H54 (cell line): Measurements from ENCODE around the gene FAM53C.

Experiments
- DNase-seq: peaks from one replicate; pipeline ENCODE4 v3.0.0; 2011; ENCODE audit warnings: low spot score, mixed read lengths; ENCODE audit not compliant: insufficient read length
- FAIRE-seq: peaks from 3 replicates; lab custom pipeline; 2011; peaks lifted over from hg19 to GRCh38; lab: Jason Lieb, UNC
- POLR2A ChIP-seq: IDR thresholded peaks from 2 replicates; pipeline ENCODE4 v1.6.1; 2011; ENCODE audit warnings: low read depth, mild to moderate bottlenecking, low read length

The FAM53C gene

DNA sequence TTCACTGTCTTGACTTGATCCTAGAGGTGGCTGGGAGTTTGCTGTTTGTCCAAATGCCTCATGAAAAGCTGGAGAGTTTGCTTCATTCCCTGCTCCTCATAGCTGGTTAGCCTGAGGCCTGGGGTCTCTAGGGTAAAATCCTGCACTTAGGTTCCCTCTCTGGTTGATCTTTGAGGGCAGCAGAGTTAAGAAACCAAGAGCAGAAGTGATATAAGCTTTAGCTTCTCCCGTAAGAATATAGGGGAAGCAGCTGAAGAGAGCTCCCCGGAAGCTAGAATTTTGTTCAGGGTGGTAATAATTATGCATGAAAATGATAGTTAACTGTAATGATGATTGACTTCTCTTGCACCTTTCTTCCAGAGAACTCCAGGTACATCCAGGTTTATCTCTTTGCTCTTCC is 1.4 kb downstream of the FAM53C start:
- no peak for FAIRE-seq
- TF ChIP-seq POLR2A = no peak
- DNase-seq = no peak

DNA sequence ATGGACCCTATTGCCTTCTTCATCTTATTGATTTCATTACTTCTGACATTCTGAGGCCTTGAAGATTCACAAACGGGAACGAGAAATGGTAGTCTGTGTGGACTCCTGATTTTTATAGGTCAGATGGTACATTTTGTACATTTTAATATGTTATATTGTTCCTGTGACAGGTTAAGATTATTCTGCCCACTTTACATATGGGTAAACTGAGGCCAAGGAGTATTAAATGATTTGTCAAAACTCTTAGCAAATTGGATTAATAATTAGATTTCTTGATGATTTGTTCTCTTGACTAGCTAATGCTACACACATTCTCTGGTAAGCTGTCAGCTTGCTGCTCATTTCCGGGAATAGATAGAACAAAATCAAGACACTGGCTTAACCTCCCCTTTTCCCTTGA is 1.9 kb downstream of the FAM53C start:
- DNase-seq = no peak
- FAIRE-seq = no peak
- no peak for TF ChIP-seq POLR2A

DNA sequence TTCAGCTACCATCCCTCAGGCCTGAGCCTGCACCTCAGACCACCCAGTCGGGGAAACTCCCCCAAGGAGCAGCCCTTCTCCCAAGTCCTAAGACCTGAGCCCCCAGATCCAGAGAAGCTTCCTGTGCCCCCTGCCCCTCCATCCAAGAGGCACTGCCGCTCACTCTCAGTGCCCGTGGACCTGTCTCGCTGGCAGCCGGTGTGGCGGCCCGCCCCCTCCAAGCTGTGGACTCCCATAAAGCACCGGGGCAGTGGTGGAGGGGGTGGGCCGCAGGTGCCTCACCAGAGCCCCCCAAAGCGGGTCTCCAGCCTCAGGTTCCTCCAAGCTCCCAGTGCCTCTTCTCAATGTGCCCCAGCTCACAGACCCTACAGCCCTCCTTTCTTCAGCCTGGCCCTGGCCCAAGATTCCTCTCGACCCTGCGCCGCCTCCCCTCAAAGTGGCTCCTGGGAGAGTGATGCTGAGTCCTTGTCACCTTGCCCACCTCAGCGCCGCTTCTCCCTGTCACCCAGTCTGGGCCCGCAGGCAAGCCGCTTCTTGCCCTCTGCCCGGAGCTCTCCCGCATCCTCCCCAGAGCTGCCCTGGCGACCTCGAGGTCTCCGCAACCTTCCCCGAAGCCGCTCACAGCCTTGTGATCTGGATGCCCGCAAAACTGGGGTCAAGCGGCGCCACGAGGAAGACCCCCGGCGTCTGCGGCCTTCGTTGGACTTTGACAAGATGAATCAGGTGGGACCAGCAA is 7.0 kb downstream of the FAM53C start:
- no peak for FAIRE-seq
- no peak for TF ChIP-seq POLR2A
- no peak for DNase-seq

DNA sequence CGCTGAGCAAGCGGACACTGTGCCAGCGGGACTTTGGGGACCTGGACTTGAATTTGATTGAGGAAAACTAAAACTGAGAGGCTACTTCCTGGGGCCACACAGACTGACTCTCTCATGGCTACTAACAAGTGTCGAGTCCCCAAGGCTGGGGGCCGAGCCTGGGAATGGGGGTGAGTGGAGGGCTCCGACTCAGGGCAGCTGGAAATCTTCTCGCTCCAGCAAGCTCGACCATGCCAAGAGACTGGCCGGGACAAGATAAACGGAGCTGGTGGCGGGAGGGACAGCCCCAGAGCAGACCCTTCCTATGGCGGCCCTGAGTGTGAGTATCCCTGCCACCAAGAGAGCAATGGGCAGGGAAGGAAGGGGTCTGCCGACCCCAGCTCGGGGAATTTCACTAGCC is 8.8 kb downstream of the FAM53C start:
- no peak for DNase-seq
- no peak for TF ChIP-seq POLR2A
- no peak for FAIRE-seq

DNA sequence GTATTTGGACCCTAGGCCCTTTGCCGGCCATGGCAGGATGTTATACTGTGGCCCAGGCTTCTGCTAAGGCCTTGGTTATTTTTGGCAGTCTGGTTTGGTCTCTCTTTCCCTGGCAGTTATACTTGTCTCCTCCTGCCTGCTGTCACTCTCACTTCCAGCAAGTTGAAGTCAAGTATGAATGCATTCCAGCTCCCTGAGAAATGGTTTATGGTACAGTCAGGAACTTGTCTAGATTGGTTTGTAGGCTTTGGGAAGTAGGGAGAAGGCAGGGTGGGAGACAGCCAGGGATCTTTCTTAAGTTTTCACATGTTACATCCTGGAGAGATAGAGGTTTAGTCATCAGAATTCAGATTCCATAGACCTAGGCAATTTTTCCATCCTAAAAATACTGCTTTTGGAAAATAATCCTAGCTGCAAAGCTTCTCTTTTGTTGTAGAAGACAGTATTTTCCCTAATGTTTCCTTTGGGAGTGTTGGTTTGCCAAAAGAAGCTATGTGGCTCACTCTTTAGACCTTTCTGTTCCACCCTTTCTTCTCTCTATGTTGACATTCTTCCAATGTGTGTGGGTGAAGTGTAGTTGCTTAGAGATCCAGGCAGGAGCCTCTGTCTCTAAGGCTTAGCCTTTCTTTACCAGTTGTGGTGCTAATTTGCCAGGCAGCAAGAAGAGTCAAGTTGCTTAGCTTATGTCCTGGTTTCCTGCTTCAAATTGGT is 11.9 kb downstream of the FAM53C start:
- FAIRE-seq (no peak), DNase-seq (no peak)
- no peak for TF ChIP-seq POLR2A

DNA sequence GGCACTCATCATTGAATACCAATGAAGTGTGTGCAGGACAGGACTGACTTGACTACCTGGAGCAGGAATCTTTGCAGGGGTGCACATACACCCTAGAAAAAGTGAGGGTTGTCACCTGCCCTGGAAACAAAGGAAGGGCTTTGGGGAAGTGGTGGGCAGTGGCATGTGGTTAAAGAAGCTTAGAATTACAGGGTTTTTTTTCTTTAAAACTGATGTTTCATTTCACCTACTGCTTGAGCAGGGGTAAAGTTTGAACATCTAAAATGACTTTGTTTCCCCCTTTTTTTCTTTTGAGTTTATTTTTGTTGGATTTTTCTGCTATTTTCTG is 12.5 kb downstream of the FAM53C start:
- FAIRE-seq (no peak), DNase-seq (no peak)
- TF ChIP-seq POLR2A = no peak

DNA sequence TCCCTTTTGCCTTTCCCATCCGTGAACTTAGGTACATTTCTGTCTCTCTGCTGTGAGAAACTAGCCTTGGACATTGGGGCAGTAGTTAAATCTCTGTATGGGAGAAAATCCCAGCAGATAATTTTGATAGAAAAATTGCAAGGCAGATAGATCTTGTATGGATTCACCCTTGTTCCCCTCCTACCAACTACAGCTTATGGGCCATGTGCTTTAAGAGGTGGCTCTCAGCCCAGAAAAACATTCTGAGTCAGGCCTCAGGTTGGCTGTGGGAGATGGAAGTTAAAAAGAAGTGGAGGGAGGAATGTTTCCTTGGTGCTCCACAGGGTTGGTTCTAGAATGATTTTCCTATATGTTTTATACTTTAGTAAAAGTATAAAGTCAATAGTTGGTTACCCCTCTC is 13.0 kb downstream of the FAM53C start:
- DNase-seq = peak; percentile 58
- FAIRE-seq = peak; percentile 64
- no peak for TF ChIP-seq POLR2A

DNA sequence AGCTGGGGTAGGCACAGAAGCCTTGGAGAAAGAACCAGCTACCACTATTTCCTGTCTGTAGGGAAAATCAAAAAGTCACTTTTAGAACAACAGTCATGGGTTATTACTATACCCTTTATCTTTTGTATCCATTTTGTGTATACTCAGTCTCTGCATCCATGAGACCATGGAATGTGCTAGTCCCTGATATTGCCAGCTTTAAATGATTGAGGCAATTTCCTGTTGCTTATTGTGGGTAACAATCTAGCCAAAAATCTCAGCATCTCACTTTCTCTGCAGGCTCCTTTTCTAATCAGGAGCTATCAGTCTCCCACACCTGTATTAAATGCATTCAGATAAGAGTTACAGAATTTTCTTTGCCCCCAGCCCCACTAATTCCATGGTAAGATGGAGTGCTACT is 13.5 kb downstream of the FAM53C start:
- TF ChIP-seq POLR2A = no peak
- FAIRE-seq = no peak
- DNase-seq = no peak

DNA sequence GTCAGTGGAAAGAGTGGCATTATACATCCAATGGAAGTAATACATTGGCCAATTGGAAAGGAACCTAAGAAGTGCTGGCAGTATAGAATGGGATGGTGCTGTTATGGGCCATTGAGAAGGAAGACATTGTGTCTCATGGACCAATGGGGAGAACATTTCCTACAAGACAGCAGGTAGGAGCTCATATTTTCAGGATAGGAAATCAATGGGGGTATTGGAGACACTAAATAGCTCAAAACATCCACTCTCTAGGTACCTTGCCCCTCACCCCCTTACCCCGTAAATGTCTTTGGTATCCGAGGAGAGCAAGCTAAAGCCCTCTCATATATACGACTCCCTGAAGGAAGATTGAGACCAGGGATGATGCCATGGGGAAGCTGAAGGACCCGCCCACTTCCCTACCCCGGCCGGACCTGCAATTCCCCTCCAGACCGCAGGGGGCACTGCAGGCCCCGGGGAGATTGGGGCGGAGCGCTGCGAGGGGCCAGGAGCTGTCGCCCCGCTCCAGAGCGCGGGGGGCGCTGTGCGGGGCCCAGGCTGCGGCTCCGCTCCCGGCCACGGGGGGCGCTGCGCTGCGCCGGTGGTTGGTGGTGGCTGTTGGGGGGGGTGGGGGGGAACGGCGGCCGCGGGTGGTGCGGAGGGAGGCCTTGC is 14.1 kb downstream of the FAM53C start, which contains the start of gene KDM3B:
KDM3B (plus strand) TSS at position 615 of the 651 bp plus-strand sequence. CDS start 111 bp downstream, outside the sequence.
- DNase-seq (peak; percentile 73), FAIRE-seq (no peak)
- no peak for TF ChIP-seq POLR2A

DNA sequence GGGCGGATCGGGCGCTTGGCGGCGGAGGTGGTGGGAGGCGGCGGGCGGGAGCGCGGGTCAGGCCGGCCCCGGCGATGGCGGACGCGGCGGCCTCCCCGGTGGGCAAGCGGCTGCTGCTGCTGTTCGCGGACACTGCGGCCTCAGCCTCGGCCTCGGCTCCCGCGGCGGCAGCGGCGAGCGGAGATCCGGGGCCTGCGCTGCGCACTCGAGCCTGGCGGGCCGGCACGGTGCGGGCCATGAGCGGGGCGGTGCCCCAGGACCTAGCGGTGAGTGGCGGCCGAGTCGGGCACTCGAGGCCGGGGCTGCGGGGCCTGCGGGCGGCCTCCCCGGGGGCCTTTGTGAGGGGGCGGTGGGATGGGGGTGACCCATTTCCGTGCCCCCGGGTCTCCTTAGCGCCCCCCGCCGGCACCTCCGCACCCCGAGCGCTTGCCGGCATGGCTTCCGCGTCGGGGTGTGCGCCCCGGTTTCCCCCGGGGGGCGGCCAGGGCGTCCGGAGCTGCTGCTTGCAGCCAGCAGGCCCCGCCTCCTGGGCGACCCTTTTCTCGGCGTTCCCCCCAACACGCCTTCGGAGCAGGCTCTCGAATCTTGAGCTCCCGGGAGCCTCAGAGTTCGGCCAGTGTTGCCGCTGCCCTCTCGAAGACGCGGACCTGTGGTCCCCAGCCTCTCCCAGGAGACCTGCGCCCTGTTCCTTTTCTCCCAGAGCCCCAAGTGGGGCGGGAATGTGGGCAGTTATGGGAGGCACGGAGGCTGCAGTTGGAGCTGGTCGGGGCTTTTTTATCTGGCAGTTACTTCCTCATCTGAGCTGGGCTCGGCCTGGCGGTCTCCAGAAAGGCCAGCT is 14.9 kb downstream of the FAM53C start:
- TF ChIP-seq POLR2A = peak; percentile 33
- no peak for DNase-seq

DNA sequence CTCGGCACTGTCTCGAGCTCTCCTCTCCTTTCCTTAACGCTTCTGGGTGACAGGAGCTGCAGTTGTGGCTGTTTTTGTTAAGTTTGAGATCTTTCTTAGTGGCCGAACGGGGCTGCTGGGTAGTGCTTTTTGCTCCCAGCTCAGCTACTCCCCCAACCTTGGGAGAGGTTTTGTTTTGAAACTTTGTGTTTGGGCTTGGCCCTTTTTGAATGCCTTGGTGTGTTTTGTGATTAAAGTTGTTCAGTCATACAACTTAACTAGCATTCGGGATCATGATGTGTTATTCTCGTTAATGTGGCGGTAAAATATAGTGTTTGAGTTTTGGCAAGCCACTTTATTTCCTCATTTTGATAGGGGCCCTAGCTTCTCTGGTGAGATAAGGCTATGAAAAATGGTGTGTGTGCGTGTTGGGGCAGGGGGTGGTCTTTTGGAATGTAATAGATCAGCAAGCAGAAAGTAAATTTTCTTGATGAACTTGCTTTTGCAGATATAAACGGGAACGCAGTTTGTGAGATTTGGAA is 15.6 kb downstream of the FAM53C start:
- TF ChIP-seq POLR2A = no peak
- DNase-seq (no peak), FAIRE-seq (no peak)

More for the DNA sequence above, 14.9 kb downstream of the FAM53C start:
- no peak for FAIRE-seq

DNA sequence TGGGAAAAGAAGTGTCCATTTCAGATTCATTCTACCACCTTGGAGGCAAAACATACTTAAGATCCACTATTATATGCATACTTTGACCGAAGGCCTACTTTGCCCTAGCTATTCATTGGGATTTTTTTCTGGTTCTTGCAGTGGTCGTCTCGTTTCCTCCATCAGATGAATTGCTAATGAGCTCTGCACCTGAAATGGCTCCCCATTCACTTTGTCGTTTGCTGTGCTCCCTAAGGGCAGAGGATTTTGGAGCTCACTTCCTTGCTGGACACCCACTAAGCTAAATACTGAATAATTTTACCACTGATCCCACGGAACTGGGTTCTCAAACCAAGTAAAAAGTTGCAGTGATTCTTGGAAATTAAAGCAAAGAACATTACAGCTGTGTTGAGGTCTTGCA is 16.3 kb downstream of the FAM53C start:
- FAIRE-seq (no peak), DNase-seq (no peak)
- TF ChIP-seq POLR2A = no peak

DNA sequence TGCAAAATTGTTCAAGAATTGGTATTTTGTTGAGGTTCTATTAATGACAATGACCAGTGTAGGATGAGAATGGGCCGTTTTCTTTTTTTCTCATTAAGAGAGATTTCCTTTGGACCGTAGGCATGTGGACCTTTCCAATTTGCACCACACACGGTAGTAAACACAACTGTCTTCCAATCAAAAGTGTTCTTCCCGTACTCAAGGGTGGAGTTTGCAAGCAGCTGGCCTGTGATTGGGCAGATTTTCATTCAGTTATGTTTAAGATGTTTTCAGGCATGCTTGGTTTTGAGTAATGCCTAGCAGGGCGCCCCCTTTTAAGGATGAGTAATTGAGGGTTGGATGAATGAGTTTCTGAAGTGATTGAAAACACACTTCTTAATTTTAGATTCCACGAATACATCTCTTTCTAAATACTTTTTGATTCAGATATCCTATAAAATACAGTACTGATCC is 16.9 kb downstream of the FAM53C start:
- FAIRE-seq = peak; percentile 91

More for the DNA sequence above, 16.9 kb downstream of the FAM53C start:
- DNase-seq = peak; percentile 71
- TF ChIP-seq POLR2A = no peak
